NK-92 treated with Interleukin-12 subunit alpha and Interleukin-12 subunit beta, amount 100 ng/mL, for 24 hours (cell line): ENCODE data around the gene NSG1.
"Not testable (repeated sequence)": the region's sequence is repeated elsewhere in the genome, so short reads cannot be mapped to it uniquely, and the experiment has no call there.

Source experiments
- DNase-seq: peaks from one replicate; lab custom pipeline; 2025; lab: John Stamatoyannopoulos, UW

The NSG1 gene

GRCh38 chr4:4416981-4417380 lies 30.1 kb downstream of the NSG1 start:
- DNase-seq, result no peak

GRCh38 chr4:4417886-4418285 lies 31.0 kb downstream of the NSG1 start:
- no peak for DNase-seq

GRCh38 chr4:4418676-4419390 lies 31.9 kb downstream of the NSG1 start:
- DNase-seq, result no peak

GRCh38 chr4:4419896-4420295 lies 33.0 kb downstream of the NSG1 start:
- no peak for DNase-seq

GRCh38 chr4:4420421-4420820 lies 33.5 kb downstream of the NSG1 start:
- DNase-seq, result no peak

GRCh38 chr4:4421356-4421755 lies 34.5 kb downstream of the NSG1 start:
- no peak for DNase-seq

- DNase-seq, result not testable (repeated sequence)
Measured at GRCh38 chr4:4422117-4422516, 35.2 kb downstream of the NSG1 start.

- DNase-seq, result no peak
Measured at GRCh38 chr4:4422856-4423499, 36.1 kb downstream of the NSG1 start.

GRCh38 chr4:4423706-4424498 lies 37.0 kb downstream of the NSG1 start:
- DNase-seq, result no peak

- no peak for DNase-seq
Measured at GRCh38 chr4:4424499-4425115, 37.7 kb downstream of the NSG1 start.

- DNase-seq, result no peak
Measured at GRCh38 chr4:4425119-4425690, 38.3 kb downstream of the NSG1 start.

- DNase-seq, result no peak
Measured at GRCh38 chr4:4425696-4426095, 38.8 kb downstream of the NSG1 start.

GRCh38 chr4:4426511-4427120 lies 39.7 kb downstream of the NSG1 start:
- DNase-seq, result no peak

GRCh38 chr4:4427121-4427870 lies 40.4 kb downstream of the NSG1 start:
- no peak for DNase-seq

- DNase-seq, result no peak
Measured at GRCh38 chr4:4427886-4428285, 41.0 kb downstream of the NSG1 start.

GRCh38 chr4:4428966-4429875 lies 42.3 kb downstream of the NSG1 start:
- DNase-seq, result no peak

- no peak for DNase-seq
Measured at GRCh38 chr4:4430492-4431195, 43.7 kb downstream of the NSG1 start.

GRCh38 chr4:4432341-4433125 lies 45.6 kb downstream of the NSG1 start:
- DNase-seq, result no peak

- DNase-seq, result no peak
Measured at GRCh38 chr4:4433941-4434340, 47.0 kb downstream of the NSG1 start.
